HepG2 (cell line): ENCODE data around the gene GIMAP7. TPM values are rescaled to one million over a fixed set of nuclear protein-coding genes. Genes with fewer than 3 reads are reported as not detected.

Source experiments
- ATAC-seq: fragments of 200-7000 bp; cut with Tn5 transposase; 3 replicates; pipeline ENCODE4 v1.9.1; 2020; ENCODE audit warnings: mild to moderate bottlenecking, moderate library complexity
- BruUV-seq: library from RNA; stranded (reverse); fragments of 400-500 nt; replicated peaks from 2 replicates; lab custom pipeline; 2021; lab: Mats Ljungman, UMichigan
- CTCF ChIA-PET: fragments of 300-600 bp; formaldehyde crosslinking; extraction: SDS; loops from one replicate; lab custom pipeline; 2021; ENCODE audit warnings: low total read pairs, inconsistent platforms, low intra/inter-chr PET ratio; lab: Yijun Ruan, JAX
- POLR2A ChIA-PET: fragments of 350-600 bp; sonication (Branson Sonifier 250); formaldehyde crosslinking; loops from one replicate; lab custom pipeline; 2020; ENCODE audit warnings: antibody characterized with exemption, inconsistent platforms; lab: Yijun Ruan, JAX
- DNase-seq: peaks from one replicate; pipeline ENCODE4 v3.0.0-alpha.2; 2015; ENCODE audit warnings: low spot score
- FAIRE-seq: peaks from 3 replicates; lab custom pipeline; 2011; peaks lifted over from hg19 to GRCh38; lab: Jason Lieb, UNC
- H2AFZ ChIP-seq: one replicate; pipeline ENCODE4 v1.6.1; 2011; ENCODE audit warnings: low read length, inconsistent platforms
- H3K27ac ChIP-seq: fragments of 300-600 bp; 3 replicates; pipeline ENCODE4 v1.8.0; 2011; ENCODE audit warnings: mixed run types, mild to moderate bottlenecking, mixed read lengths, low read length, inconsistent platforms; ENCODE audit not compliant: insufficient read depth; ENCODE audit errors: extremely low read length
- H3K27me3 ChIP-seq, 2 experiments: fragments of 200-600 bp in 1 of 2; 2 replicates in 1 of 2; 3 replicates in 1 of 2; pipeline versions ENCODE4 v1.6.0 to v1.8.0; 2011; ENCODE audit warnings: low read length in 2 of 2, mild to moderate bottlenecking in 2 of 2, moderate library complexity in 2 of 2, inconsistent platforms in 1 of 2; ENCODE audit not compliant: insufficient read depth in 2 of 2, control insufficient read depth in 1 of 2
- H3K36me3 ChIP-seq, 2 experiments: fragments of 200-600 bp in 1 of 2; replicated peaks in 1 of 2; 2 replicates in 1 of 2; 3 replicates in 1 of 2; pipeline versions ENCODE4 v1.5.1 to v1.8.0; 2011; ENCODE audit warnings: low read length in 2 of 2, inconsistent platforms in 1 of 2; ENCODE audit not compliant: insufficient read depth in 2 of 2, control insufficient read depth in 1 of 2
- H3K4me1 ChIP-seq: 2 replicates; pipeline ENCODE4 v1.5.1; 2012; ENCODE audit warnings: low read length, inconsistent platforms; ENCODE audit not compliant: insufficient read depth
- H3K4me2 ChIP-seq: 2 replicates; pipeline ENCODE4 v1.6.0; 2011; ENCODE audit warnings: low read depth, low read length, inconsistent platforms
- H3K4me3 ChIP-seq, 3 experiments: fragments of 200-600 bp in 1 of 3; sonication (generic), shearing (Covaris generic) in 1 of 3; replicated peaks in 1 of 3; 2 replicates each; pipeline ENCODE4 v1.5.1; 2011 to 2016; ENCODE audit warnings: low read length in 3 of 3, inconsistent platforms in 2 of 3, low read depth in 2 of 3, mild to moderate bottlenecking in 2 of 3, control low read depth in 1 of 3, mixed read lengths in 1 of 3; ENCODE audit not compliant: insufficient read depth in 1 of 3
- H3K79me2 ChIP-seq: one replicate; pipeline ENCODE4 v1.6.1; 2011; ENCODE audit warnings: low read length, inconsistent platforms; ENCODE audit not compliant: insufficient read depth
- H3K9ac ChIP-seq: 2 replicates; pipeline ENCODE4 v1.6.0; 2011; ENCODE audit warnings: mild to moderate bottlenecking, low read depth, low read length, inconsistent platforms; ENCODE audit not compliant: insufficient read depth
- H3K9me3 ChIP-seq: 2 replicates; pipeline ENCODE4 v1.5.1; 2012; ENCODE audit warnings: mild to moderate bottlenecking, low read length
- H4K20me1 ChIP-seq: 2 replicates; pipeline ENCODE4 v1.6.0; 2011; ENCODE audit warnings: inconsistent platforms, mild to moderate bottlenecking, low read length, moderate library complexity; ENCODE audit not compliant: insufficient read depth
- E2F1 ChIP-seq: sonication (generic); formaldehyde crosslinking; IDR thresholded peaks from 2 replicates; pipeline ENCODE4 v1.5.0; 2020; ENCODE audit warnings: missing genetic modification reagents
- GATAD2A ChIP-seq: IDR thresholded peaks from 2 replicates; pipeline ENCODE4 v1.6.1; 2016
- HCFC1 ChIP-seq: fragments of 150-350 bp; IDR thresholded peaks from 2 replicates; pipeline ENCODE4 v1.6.1; 2014; ENCODE audit warnings: low read depth, low read length
- HOXA7 ChIP-seq: sonication (generic); formaldehyde crosslinking; IDR thresholded peaks from 2 replicates; pipeline ENCODE4 v1.8.1; 2022; ENCODE audit warnings: mild to moderate bottlenecking, missing genetic modification reagents, moderate library complexity
- IRF2 ChIP-seq: IDR thresholded peaks from 2 replicates; pipeline ENCODE4 v1.6.1; 2018; ENCODE audit warnings: missing genetic modification reagents, missing compliant biosample characterization
- LRRFIP1 ChIP-seq: sonication (generic); formaldehyde crosslinking; conservative IDR thresholded peaks from 2 replicates; pipeline ENCODE4 v1.4.0; 2020; ENCODE audit warnings: missing genetic modification reagents
- MAF1 ChIP-seq: sonication (generic); formaldehyde crosslinking; IDR thresholded peaks from 2 replicates; pipeline ENCODE4 v1.5.0; 2020; ENCODE audit warnings: missing genetic modification reagents, borderline replicate concordance
- SRSF9 ChIP-seq: fragments of 200-400 bp; formaldehyde crosslinking; IDR thresholded peaks from 2 replicates; pipeline ENCODE4 v1.6.1; 2018; ENCODE audit warnings: borderline replicate concordance, mild to moderate bottlenecking, low read depth, low read length; ENCODE audit not compliant: insufficient read depth, poor library complexity, severe bottlenecking
- TCF7L2 ChIP-seq: IDR thresholded peaks from 2 replicates; pipeline ENCODE4 v1.6.1; 2011; ENCODE audit warnings: mild to moderate bottlenecking, low read depth, low read length, moderate library complexity
- ZBTB38 ChIP-seq: sonication (generic); formaldehyde crosslinking; IDR thresholded peaks from 2 replicates; pipeline ENCODE4 v1.5.1; 2020; ENCODE audit warnings: mild to moderate bottlenecking, missing genetic modification reagents
- ZEB1 ChIP-seq: IDR thresholded peaks from 2 replicates; pipeline ENCODE4 v1.6.1; 2012; ENCODE audit warnings: mild to moderate bottlenecking, low read depth, inconsistent platforms; ENCODE audit not compliant: insufficient replicate concordance
- ZNF224 ChIP-seq: sonication (generic); formaldehyde crosslinking; IDR thresholded peaks from 2 replicates; pipeline ENCODE4 v1.5.0; 2020; ENCODE audit warnings: mild to moderate bottlenecking, missing genetic modification reagents
- ZNF749 ChIP-seq: sonication (generic); formaldehyde crosslinking; IDR thresholded peaks from 2 replicates; pipeline ENCODE4 v1.8.0; 2022; ENCODE audit warnings: mild to moderate bottlenecking, missing genetic modification reagents, moderate library complexity, borderline replicate concordance
- ZNF768 ChIP-seq: sonication (generic); formaldehyde crosslinking; IDR thresholded peaks from 2 replicates; pipeline ENCODE4 v1.4.0; 2020; ENCODE audit warnings: missing genetic modification reagents
- ZNF792 ChIP-seq: IDR thresholded peaks from 2 replicates; pipeline ENCODE4 v1.6.1; 2016
- WGBS: methylation state at CpG from one replicate; pipeline ENCODE4 v1.1.6; 2017; ENCODE audit warnings: low lambda C conversion rate; 5-methylcytosine and 5-hydroxymethylcytosine counted together
- in situ Hi-C: cut with HindIII; loops from 2 replicates; pipeline ENCODE4 v1.10.0; 2017; ENCODE audit warnings: low pct_unique_long_range_greater_than_20kb; ENCODE audit not compliant: extremely low pct_ligation_motif_present
- intact Hi-C: fragments of 100-400 bp; cut with micrococcal nuclease; formaldehyde crosslinking; loops from one replicate; pipeline ENCODE4 v1.10.0; 2022; ENCODE audit not compliant: unreplicated experiment
- polyA plus RNA-seq, 8 experiments: library from polyadenylated mRNA; depleted of rRNA in 3 of 8; stranded (reverse) in 7 of 8; unstranded in 1 of 8; fragments of >200 nt; fragmentation: Illumina TruSeq in 4 of 8; extraction: Trizol in 4 of 8; gene quantifications; 2 replicates each; pipeline versions ENCODE4 v1.2.1 to v1.2.3, GENCODE V29; 2011 to 2016; ENCODE audit warnings: low read depth in 4 of 8, missing spikeins in 1 of 8, mixed read lengths in 1 of 8; ENCODE audit not compliant: insufficient read depth in 1 of 8
- total RNA-seq, 5 experiments: library from RNA; depleted of rRNA; stranded (reverse); fragments of >200 nt; fragmentation: Illumina TruSeq; extraction: Trizol; gene quantifications; 2 replicates each; pipeline ENCODE4 v1.2.3, GENCODE V29; 2016; ENCODE audit warnings: low read depth in 1 of 5
- TF ChIP-seq, protein P1 (sequence below): sonication (generic); formaldehyde crosslinking; IDR thresholded peaks from 2 replicates; pipeline ENCODE4 v1.4.0; 2020; ENCODE audit warnings: missing genetic modification reagents, mild to moderate bottlenecking, borderline replicate concordance
- TF ChIP-seq, protein P2 (sequence below): sonication (generic); formaldehyde crosslinking; conservative IDR thresholded peaks from 2 replicates; pipeline ENCODE4 v1.4.0; 2020; ENCODE audit warnings: missing genetic modification reagents

The GIMAP7 gene
- total and polyA plus RNA-seq, 2 of the 13 experiments (the other 11 are each of a cell fraction or from before 2014, with no cell fraction given): not detected

DNA sequence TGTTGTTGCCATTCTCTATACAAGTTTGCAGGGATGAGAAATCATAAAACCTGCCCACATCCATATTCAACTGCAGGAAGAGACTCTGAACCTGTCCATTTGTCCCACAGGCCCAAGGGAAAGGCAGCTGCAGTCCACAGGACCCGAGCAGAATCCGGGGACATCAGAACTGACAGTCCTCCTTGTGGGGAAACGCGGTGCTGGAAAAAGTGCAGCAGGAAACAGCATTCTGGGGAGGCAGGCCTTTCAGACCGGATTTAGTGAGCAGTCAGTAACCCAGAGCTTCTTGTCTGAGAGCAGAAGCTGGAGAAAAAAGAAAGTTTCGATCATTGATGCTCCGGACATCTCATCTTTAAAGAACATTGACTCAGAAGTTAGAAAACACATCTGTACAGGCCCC is 40.8 kb upstream of the GIMAP7 start:
- Histone ChIP-seq H3K27me3 (peaks cover 3 to 43% of the 10 kb centered on the region in 2 experiments; a peak in 3 of 5 replicates), H3K36me3 (no peaks in the 10 kb centered on the region), H3K9me3 (no peaks in the 10 kb centered on the region), H3K4me3 (no peak overlapping the region), H2AFZ (no peak overlapping the region), H4K20me1 (no peaks in the 10 kb centered on the region), H3K4me2 (no peak overlapping the region), H3K27ac (no peak overlapping the region), H3K79me2 (no peaks in the 10 kb centered on the region), H3K9ac (no peak overlapping the region), H3K4me1 (peaks cover 7% of the 10 kb centered on the region)
- intact Hi-C loops (no loop called here), in situ Hi-C loops (no loop called here)
- no peak for DNase-seq
- BruUV-seq: no TSS peak
- POLR2A ChIA-PET: no interaction called here
- no peak for ATAC-seq
- TF ChIP-seq ZNF768: no peak
- no peak for TF ChIP-seq SRSF9
- no peak for TF ChIP-seq ZNF749 (CRISPR knock-in tag)
- no peak for TF ChIP-seq LRRFIP1 (CRISPR knock-in tag)
- TF ChIP-seq, protein P1, sequence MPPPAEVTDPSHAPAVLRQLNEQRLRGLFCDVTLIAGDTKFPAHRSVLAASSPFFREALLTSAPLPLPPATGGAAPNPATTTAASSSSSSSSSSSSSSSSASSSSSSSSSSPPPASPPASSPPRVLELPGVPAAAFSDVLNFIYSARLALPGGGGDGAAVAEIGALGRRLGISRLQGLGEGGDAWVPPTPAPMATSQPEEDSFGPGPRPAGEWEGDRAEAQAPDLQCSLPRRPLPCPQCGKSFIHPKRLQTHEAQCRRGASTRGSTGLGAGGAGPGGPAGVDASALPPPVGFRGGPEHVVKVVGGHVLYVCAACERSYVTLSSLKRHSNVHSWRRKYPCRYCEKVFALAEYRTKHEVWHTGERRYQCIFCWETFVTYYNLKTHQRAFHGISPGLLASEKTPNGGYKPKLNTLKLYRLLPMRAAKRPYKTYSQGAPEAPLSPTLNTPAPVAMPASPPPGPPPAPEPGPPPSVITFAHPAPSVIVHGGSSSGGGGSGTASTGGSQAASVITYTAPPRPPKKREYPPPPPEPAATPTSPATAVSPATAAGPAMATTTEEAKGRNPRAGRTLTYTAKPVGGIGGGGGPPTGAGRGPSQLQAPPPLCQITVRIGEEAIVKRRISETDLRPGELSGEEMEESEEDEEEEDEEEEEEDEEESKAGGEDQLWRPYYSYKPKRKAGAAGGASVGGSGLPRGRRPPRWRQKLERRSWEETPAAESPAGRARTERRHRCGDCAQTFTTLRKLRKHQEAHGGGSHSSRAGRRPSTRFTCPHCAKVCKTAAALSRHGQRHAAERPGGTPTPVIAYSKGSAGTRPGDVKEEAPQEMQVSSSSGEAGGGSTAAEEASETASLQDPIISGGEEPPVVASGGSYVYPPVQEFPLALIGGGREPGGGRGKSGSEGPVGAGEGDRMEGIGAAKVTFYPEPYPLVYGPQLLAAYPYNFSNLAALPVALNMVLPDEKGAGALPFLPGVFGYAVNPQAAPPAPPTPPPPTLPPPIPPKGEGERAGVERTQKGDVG: no peak
- TF ChIP-seq E2F1: no peak
- TF ChIP-seq, protein P2, sequence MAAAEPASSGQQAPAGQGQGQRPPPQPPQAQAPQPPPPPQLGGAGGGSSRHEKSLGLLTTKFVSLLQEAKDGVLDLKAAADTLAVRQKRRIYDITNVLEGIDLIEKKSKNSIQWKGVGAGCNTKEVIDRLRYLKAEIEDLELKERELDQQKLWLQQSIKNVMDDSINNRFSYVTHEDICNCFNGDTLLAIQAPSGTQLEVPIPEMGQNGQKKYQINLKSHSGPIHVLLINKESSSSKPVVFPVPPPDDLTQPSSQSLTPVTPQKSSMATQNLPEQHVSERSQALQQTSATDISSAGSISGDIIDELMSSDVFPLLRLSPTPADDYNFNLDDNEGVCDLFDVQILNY (CRISPR knock-in tag): no peak
- no peak for TF ChIP-seq ZNF792 (CRISPR knock-in tag)
- TF ChIP-seq ZBTB38 (CRISPR knock-in tag): no peak
- no peak for TF ChIP-seq TCF7L2
- TF ChIP-seq HCFC1: no peak
- no peak for TF ChIP-seq HOXA7 (CRISPR knock-in tag)
- no peak for TF ChIP-seq GATAD2A (CRISPR knock-in tag)
- no peak for TF ChIP-seq MAF1 (CRISPR knock-in tag)
- TF ChIP-seq ZNF224: no peak
- no peak for TF ChIP-seq IRF2 (CRISPR knock-in tag)
- no peak for TF ChIP-seq ZEB1
- WGBS: 8% methylated on average over 7 of the region's 7 CpGs
- CTCF ChIA-PET: no interaction called here
- no peak for FAIRE-seq
